SK-N-SH (cell line): Measurements from ENCODE around the gene IL36G. TPM values are rescaled to one million over a fixed set of nuclear protein-coding genes. Genes with fewer than 3 reads are reported as not detected.

Experiments used
- polyA plus RNA-seq, 3 experiments: library from polyadenylated mRNA; depleted of rRNA; stranded (reverse); fragments of >200 nt; gene quantifications; 2 replicates each; pipeline ENCODE4 v1.2.3, GENCODE V29; 2012
- small RNA-seq, 7 experiments: library from RNA; depleted of rRNA; stranded (forward); fragments of <200 nt; gene quantifications; one replicate each; pipeline ENCODE3, GENCODE V24; 2012

IL36G gene
- polyA plus RNA-seq, 1 of the 3 experiments (the other 2 are of a cell fraction) = not detected

Small RNA genes lying within 50 kb of the gene (small RNA-seq; reads per million reads assigned to genes)
- 0 to 0.10 (median 0) reads per million in 7 experiments for gene HMGN2P23

Other genes with a start within 250 kb of the IL36G start
- gene CKAP2L, start 213.4 kb upstream of the IL36G start, polyA plus RNA-seq (2012; rRNA removed) = 2.9 TPM in 2 replicates
- gene IL1A, start 193.5 kb upstream of the IL36G start, polyA plus RNA-seq (2012; rRNA removed) = not detected in 2 replicates
- 0.25 and 0.60 TPM in 2 replicates for gene IL1B, start 141.2 kb upstream of the IL36G start, polyA plus RNA-seq (2012; rRNA removed)
- gene IL37, start 66.8 kb upstream of the IL36G start, polyA plus RNA-seq (2012; rRNA removed) = not detected in 2 replicates
- gene IL36A, start 27.5 kb downstream of the IL36G start, polyA plus RNA-seq (2012; rRNA removed) = not detected in 2 replicates
- not detected in 2 replicates for gene IL36B, start 74.9 kb downstream of the IL36G start, polyA plus RNA-seq (2012; rRNA removed)
- gene IL36RN, start 81.2 kb downstream of the IL36G start, polyA plus RNA-seq (2012; rRNA removed) = not detected in 2 replicates
- gene IL1F10, start 90.0 kb downstream of the IL36G start, polyA plus RNA-seq (2012; rRNA removed) = not detected in 2 replicates
- not detected in 2 replicates for gene IL1RN, start 149.6 kb downstream of the IL36G start, polyA plus RNA-seq (2012; rRNA removed)
- 0.31 and 0.35 TPM in 2 replicates for gene PSD4, start 196.0 kb downstream of the IL36G start, polyA plus RNA-seq (2012; rRNA removed)